H9 (cell line): Measurements from ENCODE around the gene JAKMIP1. TPM values are rescaled to one million over a fixed set of nuclear protein-coding genes. Genes with fewer than 3 reads are reported as not detected.

ENCODE experiments used
- DNase-seq: peaks from one replicate; pipeline ENCODE4 v3.0.0-alpha.2; 2017
- H2AFZ ChIP-seq: one replicate; pipeline ENCODE4 v1.6.1; 2013; ENCODE audit warnings: mild to moderate bottlenecking, low read length, control low read depth, moderate library complexity
- H2AK5ac ChIP-seq: 2 replicates; pipeline ENCODE4 v1.6.1; 2013; ENCODE audit warnings: low read length, control low read depth, mixed read lengths; ENCODE audit not compliant: insufficient read length
- H2BK120ac ChIP-seq: one replicate; pipeline ENCODE4 v1.6.1; 2013; ENCODE audit warnings: low read depth, mild to moderate bottlenecking, low read length, control low read depth, inconsistent platforms; ENCODE audit not compliant: poor library complexity, severe bottlenecking
- H2BK12ac ChIP-seq: 2 replicates; pipeline ENCODE4 v1.6.1; 2013; ENCODE audit warnings: low read length, control low read depth, mixed read lengths, low read depth; ENCODE audit not compliant: insufficient read length
- H2BK15ac ChIP-seq: 2 replicates; pipeline ENCODE4 v1.6.1; 2013; ENCODE audit warnings: low read depth, low read length, control low read depth
- H2BK20ac ChIP-seq: one replicate; pipeline ENCODE4 v1.6.1; 2013; ENCODE audit warnings: low read depth, mild to moderate bottlenecking, low read length, control low read depth, inconsistent platforms; ENCODE audit not compliant: poor library complexity, severe bottlenecking
- H2BK5ac ChIP-seq: 2 replicates; pipeline ENCODE4 v1.6.1; 2013; ENCODE audit warnings: low read length, control low read depth, mixed read lengths; ENCODE audit not compliant: insufficient read length
- H3K14ac ChIP-seq: 2 replicates; pipeline ENCODE4 v1.6.1; 2013; ENCODE audit warnings: low read length, control low read depth; ENCODE audit not compliant: insufficient read depth
- H3K18ac ChIP-seq: 2 replicates; pipeline ENCODE4 v1.6.1; 2013; ENCODE audit warnings: low read depth, mild to moderate bottlenecking, mixed read lengths, low read length, control low read depth; ENCODE audit not compliant: insufficient read length
- H3K23ac ChIP-seq: 2 replicates; pipeline ENCODE4 v1.6.1; 2013; ENCODE audit warnings: low read length, control low read depth, mixed read lengths, low read depth; ENCODE audit not compliant: insufficient read length
- H3K23me2 ChIP-seq: 2 replicates; pipeline ENCODE4 v1.6.1; 2013; ENCODE audit warnings: low read depth, mild to moderate bottlenecking, mixed read lengths, low read length, control low read depth; ENCODE audit not compliant: insufficient read length, poor library complexity, severe bottlenecking
- H3K27ac ChIP-seq: 2 replicates; pipeline ENCODE4 v1.5.1; 2013; ENCODE audit warnings: low read length, control low read depth, mixed read lengths, low read depth; ENCODE audit not compliant: insufficient read length
- H3K27me3 ChIP-seq: 2 replicates; pipeline ENCODE4 v1.6.1; 2013; ENCODE audit warnings: low read length, control low read depth, inconsistent platforms; ENCODE audit not compliant: insufficient read depth
- H3K4ac ChIP-seq: 2 replicates; pipeline ENCODE4 v1.6.1; 2013; ENCODE audit warnings: low read depth, mild to moderate bottlenecking, control low read depth, inconsistent platforms, low read length, moderate library complexity
- H3K4me1 ChIP-seq: 2 replicates; pipeline ENCODE4 v1.6.1; 2013; ENCODE audit warnings: low read length, control low read depth, inconsistent platforms; ENCODE audit not compliant: insufficient read depth
- H3K4me2 ChIP-seq: 2 replicates; pipeline ENCODE4 v1.6.1; 2013; ENCODE audit warnings: low read length, control low read depth, mixed read lengths; ENCODE audit not compliant: insufficient read length, insufficient read depth
- H3K56ac ChIP-seq: 2 replicates; pipeline ENCODE4 v1.6.1; 2013; ENCODE audit warnings: low read depth, mild to moderate bottlenecking, mixed read lengths, low read length, control low read depth; ENCODE audit not compliant: insufficient read length
- H3K79me1 ChIP-seq: 2 replicates; pipeline ENCODE4 v1.6.1; 2013; ENCODE audit warnings: low read depth, mild to moderate bottlenecking, moderate library complexity, low read length, control low read depth, inconsistent platforms; ENCODE audit not compliant: insufficient read depth, poor library complexity, severe bottlenecking
- H3K79me2 ChIP-seq: 2 replicates; pipeline ENCODE4 v1.6.1; 2013; ENCODE audit warnings: low read length, control low read depth, inconsistent platforms; ENCODE audit not compliant: insufficient read depth
- H3K9ac ChIP-seq: 2 replicates; pipeline ENCODE4 v1.6.1; 2013; ENCODE audit warnings: low read length, control low read depth, mixed read lengths; ENCODE audit not compliant: insufficient read length; ENCODE audit errors: extremely low read depth
- H3K9me3 ChIP-seq: one replicate; pipeline ENCODE4 v1.6.1; 2013; ENCODE audit warnings: low read depth, low read length, inconsistent platforms; ENCODE audit not compliant: control insufficient read depth
- H3T11ph ChIP-seq: one replicate; pipeline ENCODE4 v1.6.1; 2013; ENCODE audit warnings: mild to moderate bottlenecking, low read length, control low read depth, inconsistent platforms
- H4K20me1 ChIP-seq: one replicate; pipeline ENCODE4 v1.6.1; 2013; ENCODE audit not compliant: control insufficient read depth, insufficient read length, insufficient read depth
- H4K5ac ChIP-seq: 2 replicates; pipeline ENCODE4 v1.6.1; 2013; ENCODE audit warnings: low read depth, mild to moderate bottlenecking, mixed read lengths, low read length, control low read depth; ENCODE audit not compliant: insufficient read length
- H4K8ac ChIP-seq: replicated peaks from 2 replicates; pipeline ENCODE4 v1.6.1; 2013; ENCODE audit warnings: low read length, control low read depth, mixed read lengths, low read depth; ENCODE audit not compliant: insufficient read length
- H4K91ac ChIP-seq: 2 replicates; pipeline ENCODE4 v1.6.1; 2013; ENCODE audit warnings: low read depth, mild to moderate bottlenecking, moderate library complexity, mixed read lengths, low read length, control low read depth; ENCODE audit not compliant: insufficient read length
- H3K27ac Mint-ChIP-seq, 3 experiments: 2 replicates in 2 of 3; 3 replicates in 1 of 3; pipeline ENCODE4 v1.8.0; 2020 to 2021; ENCODE audit warnings: mixed read lengths in 3 of 3, mild to moderate bottlenecking in 1 of 3, moderate library complexity in 1 of 3
- H3K27me3 Mint-ChIP-seq: 2 replicates; pipeline ENCODE4 v1.8.0; 2021; ENCODE audit warnings: low read depth, mild to moderate bottlenecking, moderate library complexity, mixed read lengths
- H3K36me3 Mint-ChIP-seq, 3 experiments: 2 replicates in 2 of 3; 3 replicates in 1 of 3; pipeline ENCODE4 v1.8.0; 2020 to 2021; ENCODE audit warnings: low read depth in 3 of 3, mixed read lengths in 3 of 3; ENCODE audit not compliant: insufficient read depth in 1 of 3
- H3K4me1 Mint-ChIP-seq, 2 experiments: 2 replicates each; pipeline ENCODE4 v1.8.0; 2020; ENCODE audit warnings: mixed read lengths in 2 of 2
- H3K4me3 Mint-ChIP-seq, 2 experiments: 2 replicates in 1 of 2; 3 replicates in 1 of 2; pipeline ENCODE4 v1.8.0; 2020 to 2021; ENCODE audit warnings: mild to moderate bottlenecking in 2 of 2, mixed read lengths in 2 of 2, moderate library complexity in 1 of 2
- H3K9me3 Mint-ChIP-seq, 2 experiments: 2 replicates in 1 of 2; 3 replicates in 1 of 2; pipeline ENCODE4 v1.8.0; 2020; ENCODE audit warnings: mild to moderate bottlenecking in 2 of 2, mixed read lengths in 2 of 2, moderate library complexity in 1 of 2
- WGBS: extraction: QIAGEN DNeasy Blood & Tissue Kit; methylation state at CpG from one replicate; pipeline ENCODE4 v1.1.7; 2013; ENCODE audit warnings: missing lambda C conversion rate, low lambda C conversion rate, mixed read lengths; ENCODE audit not compliant: insufficient read length; ENCODE audit errors: extremely low coverage; 5-methylcytosine and 5-hydroxymethylcytosine counted together
- total RNA-seq: library from RNA; stranded (reverse); gene quantifications from 2 replicates; pipeline ENCODE4 v1.2.1, GENCODE V29; 2021
- TF ChIP-seq, protein P1 (sequence below): fragments of 200-600 bp; sonication (generic); conservative IDR thresholded peaks from 3 replicates; pipeline ENCODE4 v1.8.0; 2021; ENCODE audit warnings: antibody characterized with exemption, mild to moderate bottlenecking

Gene JAKMIP1
- total RNA-seq, 1 experiment from 2014 or later = 1.5 TPM

GRCh38 chr4:6161921-6162464 is 38.4 kb downstream of the JAKMIP1 start:
- no peaks in the 10 kb centered on the region for H3K79me1 ChIP-seq
- H3K27ac Mint-ChIP-seq = no peak overlapping the region; a peak in 1 of 7 replicates
- no peak overlapping the region for H2BK20ac ChIP-seq
- H3K36me3 Mint-ChIP-seq = peaks cover 2 to 20% (median 17%) of the 10 kb centered on the region in 3 experiments; a peak in 6 of 7 replicates
- no peak overlapping the region for H4K5ac ChIP-seq
- peaks cover 2% of the 10 kb centered on the region for H3K23me2 ChIP-seq
- no peak overlapping the region for H3K9ac ChIP-seq
- H3K4me2 ChIP-seq = no peak overlapping the region
- no peak overlapping the region for H3K56ac ChIP-seq
- H3K4me3 Mint-ChIP-seq = no peak overlapping the region
- DNase-seq = no peak
- H3T11ph ChIP-seq = no peak overlapping the region
- H2AFZ ChIP-seq = no peak overlapping the region
- H2AK5ac ChIP-seq = no peak overlapping the region
- H3K9me3 ChIP-seq = peaks cover 8% of the 10 kb centered on the region
- H3K4me1 Mint-ChIP-seq = peaks cover 5 to 10% of the 10 kb centered on the region in 2 experiments
- peaks cover 6% of the 10 kb centered on the region for H4K20me1 ChIP-seq
- H3K27ac ChIP-seq = no peak overlapping the region
- H3K23ac ChIP-seq = no peak overlapping the region
- H3K18ac ChIP-seq = no peak overlapping the region
- peaks cover 12% of the 10 kb centered on the region for H3K27me3 Mint-ChIP-seq
- no peak overlapping the region for H2BK15ac ChIP-seq
- H3K27me3 ChIP-seq = no peaks in the 10 kb centered on the region; the same call in 1 of the 2 replicates
- no peak overlapping the region for H2BK12ac ChIP-seq
- H4K91ac ChIP-seq = no peak overlapping the region
- H3K4ac ChIP-seq = no peak overlapping the region
- no peak overlapping the region for H2BK120ac ChIP-seq
- no peaks in the 10 kb centered on the region for H3K79me2 ChIP-seq
- WGBS = no CpG with 5 or more reads among the region's 10 CpGs
- H3K9me3 Mint-ChIP-seq = peaks cover 9 to 25% of the 10 kb centered on the region in 2 experiments
- H4K8ac ChIP-seq = no peak overlapping the region
- TF ChIP-seq, protein P1, sequence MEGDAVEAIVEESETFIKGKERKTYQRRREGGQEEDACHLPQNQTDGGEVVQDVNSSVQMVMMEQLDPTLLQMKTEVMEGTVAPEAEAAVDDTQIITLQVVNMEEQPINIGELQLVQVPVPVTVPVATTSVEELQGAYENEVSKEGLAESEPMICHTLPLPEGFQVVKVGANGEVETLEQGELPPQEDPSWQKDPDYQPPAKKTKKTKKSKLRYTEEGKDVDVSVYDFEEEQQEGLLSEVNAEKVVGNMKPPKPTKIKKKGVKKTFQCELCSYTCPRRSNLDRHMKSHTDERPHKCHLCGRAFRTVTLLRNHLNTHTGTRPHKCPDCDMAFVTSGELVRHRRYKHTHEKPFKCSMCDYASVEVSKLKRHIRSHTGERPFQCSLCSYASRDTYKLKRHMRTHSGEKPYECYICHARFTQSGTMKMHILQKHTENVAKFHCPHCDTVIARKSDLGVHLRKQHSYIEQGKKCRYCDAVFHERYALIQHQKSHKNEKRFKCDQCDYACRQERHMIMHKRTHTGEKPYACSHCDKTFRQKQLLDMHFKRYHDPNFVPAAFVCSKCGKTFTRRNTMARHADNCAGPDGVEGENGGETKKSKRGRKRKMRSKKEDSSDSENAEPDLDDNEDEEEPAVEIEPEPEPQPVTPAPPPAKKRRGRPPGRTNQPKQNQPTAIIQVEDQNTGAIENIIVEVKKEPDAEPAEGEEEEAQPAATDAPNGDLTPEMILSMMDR = no peak
- no peaks in the 10 kb centered on the region for H3K4me1 ChIP-seq
- no peak overlapping the region for H3K14ac ChIP-seq
- no peak overlapping the region for H2BK5ac ChIP-seq
